LNCAP (cell line): ENCODE measurements around the gene B9D1.

ENCODE experiments used
- CTCF ChIP-seq: fragments of 450-650 bp; IDR thresholded peaks from 2 replicates; pipeline ENCODE4 v1.5.1; 2017; ENCODE audit warnings: mild to moderate bottlenecking

B9D1 gene

GRCh38 chr17:19335951-19336631, 26.4 kb downstream of the B9D1 start:
- no peak for TF ChIP-seq CTCF

DNA sequence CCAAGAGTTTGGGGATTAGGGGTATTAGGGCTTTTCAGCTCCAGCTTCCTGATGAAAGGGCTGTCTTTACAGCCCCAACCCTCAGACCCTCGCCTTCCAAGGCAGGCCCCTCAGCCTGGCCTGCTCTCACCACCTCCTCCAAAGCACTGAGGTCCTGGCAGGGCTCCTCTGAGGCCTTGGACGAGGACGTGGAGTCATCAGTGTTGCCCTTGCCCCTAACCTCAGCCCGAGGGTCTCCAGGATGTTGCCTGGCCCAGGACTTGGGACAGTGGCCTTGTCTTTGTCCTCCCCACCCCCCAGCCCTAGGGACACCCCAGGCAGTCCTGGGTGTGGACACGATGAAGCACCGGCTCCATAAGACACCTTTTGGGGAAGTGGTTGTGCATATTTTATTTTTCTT, 28.2 kb downstream of the B9D1 start:
- no peak for TF ChIP-seq CTCF

DNA sequence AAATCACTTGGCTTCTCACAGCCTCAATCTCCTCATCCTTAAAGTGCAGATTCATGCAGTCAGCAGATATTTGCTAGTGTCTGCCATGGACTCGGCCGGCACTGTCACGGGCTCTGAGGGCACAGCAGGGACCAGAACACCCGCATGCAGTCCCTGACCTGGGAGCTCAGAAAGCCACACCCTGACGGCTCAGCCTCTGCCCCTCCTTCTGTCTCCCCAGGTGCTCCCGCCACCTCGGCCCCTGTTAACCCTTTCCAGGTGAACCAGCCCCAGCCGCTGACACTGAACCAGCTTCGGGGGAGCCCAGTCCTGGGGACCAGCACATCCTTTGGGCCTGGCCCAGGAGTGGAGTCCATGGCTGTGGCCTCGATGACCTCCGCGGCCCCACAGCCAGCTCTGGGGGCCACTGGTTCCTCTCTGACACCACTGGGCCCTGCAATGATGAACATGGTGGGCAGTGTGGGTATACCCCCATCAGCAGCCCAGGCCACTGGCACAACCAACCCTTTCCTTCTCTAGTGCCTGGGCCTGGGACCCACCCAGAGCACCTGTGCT, 28.7 kb downstream of the B9D1 start:
- TF ChIP-seq CTCF = no peak

DNA sequence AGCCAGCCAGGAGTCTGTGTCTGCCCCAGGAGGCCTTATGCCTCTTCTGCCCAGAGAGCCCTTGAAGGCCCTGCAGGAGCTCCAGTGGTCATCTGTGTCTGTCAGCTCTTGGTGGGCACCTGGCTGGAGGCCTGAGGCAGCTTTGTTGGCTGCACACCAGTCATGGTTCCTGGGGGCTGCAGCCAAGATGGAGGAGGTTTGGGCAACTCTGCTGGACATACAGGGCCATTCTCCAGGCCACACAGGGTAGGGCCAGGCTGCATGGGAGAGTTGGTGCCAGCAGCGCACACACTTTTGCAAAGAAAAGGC, 29.4 kb downstream of the B9D1 start:
- no peak for TF ChIP-seq CTCF

- no peak for TF ChIP-seq CTCF
Measured at GRCh38 chr17:19332371-19333131, 30.0 kb downstream of the B9D1 start.

GRCh38 chr17:19331543-19332245, 30.8 kb downstream of the B9D1 start:
- no peak for TF ChIP-seq CTCF

DNA sequence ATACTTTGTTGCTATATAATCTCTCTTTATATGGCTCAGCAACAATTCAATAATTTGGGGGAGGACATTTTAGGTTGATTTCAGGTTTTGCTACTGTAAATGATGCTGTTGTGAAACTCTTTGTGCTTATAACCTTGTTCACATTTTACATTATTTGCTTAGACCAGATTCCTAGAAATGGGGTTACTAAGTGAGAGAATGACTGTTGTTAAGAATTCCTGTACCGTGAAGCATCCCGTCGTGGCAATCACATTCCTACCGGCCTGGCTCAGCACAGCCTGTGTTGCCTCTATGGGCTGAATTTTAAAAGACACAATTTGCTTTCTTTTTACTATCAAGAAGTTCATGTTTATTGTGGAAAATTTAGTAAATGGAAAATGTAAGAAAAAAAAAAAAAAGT, 31.4 kb downstream of the B9D1 start:
- TF ChIP-seq CTCF = no peak
